Measurements from ENCODE around the gene DCTPP1.

DCTPP1 gene

GRCh38 chr16:30380072-30380802 lies 49.6 kb downstream of the DCTPP1 start:
- DNase-seq: no peak

GRCh38 chr16:30379158-30379783 lies 50.6 kb downstream of the DCTPP1 start:
- DNase-seq: no peak

DNA sequence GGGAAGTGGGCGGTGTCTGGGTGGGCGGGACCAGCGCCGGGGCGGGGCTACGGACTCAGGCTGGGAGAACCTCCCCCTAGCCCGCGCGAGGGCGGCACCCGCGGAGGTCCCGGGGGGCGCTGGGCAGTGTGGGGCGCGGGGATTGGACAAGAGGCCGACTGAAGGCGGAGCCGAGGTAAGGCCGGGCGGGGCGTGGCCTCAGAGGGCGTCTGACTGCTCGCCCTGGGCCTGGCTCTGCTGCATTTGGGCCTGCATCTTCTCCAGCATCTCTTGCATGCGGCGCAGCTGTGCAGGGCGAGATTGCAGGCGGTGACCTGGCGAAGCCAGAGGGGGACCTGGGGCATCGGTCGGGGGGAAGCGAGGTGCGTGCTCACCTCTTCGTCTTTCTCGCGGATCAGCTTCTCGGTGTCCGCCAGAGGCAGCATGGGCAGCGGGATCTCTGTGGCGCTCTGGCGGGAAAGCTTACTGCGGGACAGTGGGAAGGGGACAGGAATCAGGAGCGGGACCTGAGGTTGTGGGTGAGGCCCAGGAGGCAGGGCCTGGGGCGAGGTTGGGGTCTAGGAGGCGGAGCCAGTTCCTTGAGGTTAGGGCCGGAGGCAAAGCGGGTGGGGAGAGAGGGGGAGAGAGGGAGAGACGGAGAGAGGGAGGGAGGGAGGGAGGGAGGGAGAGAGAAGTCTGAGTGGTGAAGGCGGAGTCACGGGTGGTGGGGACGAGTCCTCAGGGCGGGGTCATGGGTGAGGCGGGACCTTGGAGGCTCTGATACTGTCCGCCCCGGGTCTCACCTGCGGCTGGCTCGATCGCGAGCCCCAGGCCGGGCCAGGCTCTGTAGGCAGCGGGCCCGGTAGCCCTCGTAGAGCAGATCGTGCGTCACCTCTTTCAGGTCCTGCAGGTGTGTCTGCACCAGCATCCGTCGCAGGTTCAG lies 51.3 kb downstream of the DCTPP1 start:
- DNase-seq: peak; percentile 95

DNA sequence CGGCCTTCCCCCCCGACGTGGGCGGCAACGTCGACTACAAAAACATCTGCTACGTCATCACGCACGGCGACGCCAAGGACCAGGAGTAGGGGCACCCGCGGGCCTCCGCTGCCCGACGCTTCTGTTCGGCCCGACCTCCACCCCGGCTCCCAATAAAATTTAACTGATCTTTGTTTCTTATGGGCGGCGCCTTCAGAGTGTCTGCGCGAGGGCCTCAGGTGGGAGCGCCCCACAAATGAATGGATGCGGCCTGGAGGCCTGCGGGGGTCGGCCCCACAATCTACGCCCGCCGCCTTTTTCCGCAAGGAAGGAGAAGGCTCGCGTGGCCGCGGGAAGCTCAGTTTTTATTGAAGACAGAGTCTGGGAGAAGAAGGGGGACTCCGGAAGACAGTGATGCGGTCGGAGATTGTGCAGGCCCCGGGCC lies 52.0 kb downstream of the DCTPP1 start:
- peak; percentile 88 for DNase-seq

DNA sequence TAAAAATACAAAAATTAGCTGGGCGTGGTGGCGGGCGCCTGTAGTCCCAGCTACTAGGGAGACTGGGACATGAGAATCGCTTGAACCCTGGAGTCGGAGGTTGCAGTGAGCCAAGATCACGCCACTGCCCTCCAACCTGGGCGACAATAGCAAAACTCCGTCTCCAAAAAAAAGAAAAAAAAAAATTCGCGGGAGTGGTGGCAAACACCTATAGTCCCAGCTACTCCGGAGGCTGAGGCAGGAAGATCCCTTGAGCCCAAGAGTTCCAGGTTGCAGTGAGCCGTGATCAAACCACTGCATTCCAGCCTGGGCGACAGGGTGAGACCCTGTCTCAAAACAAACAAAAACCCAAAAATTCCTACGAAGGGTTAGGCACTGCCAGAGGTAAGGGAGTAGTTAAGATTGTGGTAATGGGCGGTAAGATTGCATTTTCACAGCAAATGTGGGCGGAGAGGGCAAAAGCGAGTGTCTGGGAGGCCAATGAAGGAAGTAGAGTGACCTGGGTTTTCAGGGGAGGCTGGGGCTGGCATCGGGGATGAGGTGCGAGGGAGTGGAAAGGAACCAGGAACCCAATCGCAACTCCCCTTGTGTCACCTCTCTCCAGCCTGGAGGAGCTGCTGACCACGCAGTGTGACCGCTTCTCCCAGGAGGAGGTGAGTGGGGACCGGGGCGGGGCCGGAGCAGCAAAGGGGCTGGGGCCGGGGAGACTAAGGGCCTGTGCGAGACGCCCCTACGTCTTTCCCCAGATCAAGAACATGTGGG lies 52.6 kb downstream of the DCTPP1 start:
- no peak for DNase-seq

- no peak for DNase-seq
Observed at GRCh38 chr16:30376461-30376902, 53.3 kb downstream of the DCTPP1 start.

DNA sequence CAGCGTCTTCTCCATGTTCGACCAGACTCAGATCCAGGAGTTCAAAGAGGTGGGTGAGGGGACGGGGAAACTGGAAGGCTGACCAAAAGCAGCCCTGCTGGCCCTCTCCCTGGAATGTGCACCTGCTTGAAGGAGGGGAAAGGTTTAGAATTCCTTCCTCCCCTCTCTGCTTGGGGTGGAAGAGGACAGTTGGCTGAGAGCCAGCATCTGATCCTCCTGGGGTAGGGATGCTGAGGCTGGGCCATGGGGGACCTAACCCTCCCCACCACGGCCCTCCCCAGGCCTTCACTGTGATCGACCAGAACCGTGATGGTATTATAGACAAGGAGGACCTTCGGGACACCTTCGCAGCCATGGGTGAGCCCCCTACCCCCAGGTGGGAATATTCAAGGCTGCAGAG lies 54.0 kb downstream of the DCTPP1 start:
- DNase-seq: no peak

DNA sequence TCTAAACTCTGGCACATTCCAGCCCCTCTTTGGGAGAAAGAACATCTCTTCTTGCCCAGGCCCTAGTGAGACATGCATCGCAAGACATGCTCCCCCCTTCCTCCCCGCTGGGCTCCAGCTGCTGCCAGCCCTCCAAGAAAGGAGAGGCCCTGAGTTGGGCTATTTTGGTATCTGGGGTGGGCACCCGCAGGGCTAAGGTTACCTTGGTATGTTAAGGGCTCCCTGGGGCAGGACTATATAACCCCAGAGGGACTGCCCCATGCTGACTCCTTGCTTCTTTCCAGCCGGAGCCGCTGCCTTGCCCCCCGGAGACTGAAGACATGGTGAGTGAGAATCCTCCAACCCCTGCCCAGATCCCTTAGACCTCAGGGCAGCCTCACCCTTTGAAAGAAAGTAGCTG lies 55.3 kb downstream of the DCTPP1 start, which contains the start of gene MYL11:
MYL11 (plus strand) TSS at position 265 of the 400 bp plus-strand sequence; CDS start at position 321, 56 bp downstream.
- no peak for DNase-seq

Data from NCI-H2029 (cell line).